Sigmoid colon (tissue), 7 donors: ENCODE results near the gene RANBP17. TPM values are rescaled to one million over a fixed set of nuclear protein-coding genes. Genes with fewer than 3 reads are reported as not detected.
"Not testable (repeated sequence)": the region's sequence is repeated elsewhere in the genome, so short reads cannot be mapped to it uniquely, and the experiment has no call there.

Experiments used
- DNase-seq: peaks from one replicate; pipeline ENCODE4 v3.0.0-alpha.2; 2019
- H3K27ac ChIP-seq, 4 donors: fragments of 200-600 bp; sonication (generic); one replicate each; pipeline ENCODE4 v1.5.1; 2016 to 2019; ENCODE audit warnings: mild to moderate bottlenecking in 1 of 4
- H3K27me3 ChIP-seq, 3 donors: fragments of 200-600 bp; sonication (generic); one replicate each; pipeline ENCODE4 v1.5.1; 2019; ENCODE audit warnings: mild to moderate bottlenecking in 1 of 3
- H3K36me3 ChIP-seq, 4 donors: fragments of 200-600 bp; sonication (generic); one replicate each; pipeline ENCODE4 v1.5.1; 2016 to 2019
- H3K4me1 ChIP-seq, 4 donors: fragments of 200-600 bp; sonication (generic); one replicate each; pipeline ENCODE4 v1.5.1; 2017 to 2019
- H3K4me3 ChIP-seq, 4 donors: fragments of 200-600 bp; sonication (generic); one replicate each; pipeline ENCODE4 v1.5.1; 2017 to 2019; ENCODE audit warnings: mild to moderate bottlenecking in 2 of 4, moderate library complexity in 1 of 4
- H3K9me3 ChIP-seq, 4 donors: fragments of 200-600 bp in 3 of 4; sonication (generic) in 3 of 4; one replicate each; pipeline versions ENCODE4 v1.5.1 to v1.6.1; 2013 to 2019
- EP300 ChIP-seq, 4 donors: sonication (generic); formaldehyde crosslinking; IDR thresholded peaks; one replicate each; pipeline ENCODE4 v1.6.1; 2017; ENCODE audit warnings: antibody characterized with exemption in 4 of 4
- POLR2A ChIP-seq, 2 donors: fragments of 450-650 bp; IDR thresholded peaks; one replicate each; pipeline ENCODE4 v1.6.1; 2016; ENCODE audit warnings: antibody characterized with exemption in 2 of 2, mild to moderate bottlenecking in 2 of 2, moderate library complexity in 2 of 2
- POLR2AphosphoS5 ChIP-seq, 4 donors: sonication (generic); formaldehyde crosslinking; IDR thresholded peaks; one replicate each; pipeline ENCODE4 v1.6.1; 2017; ENCODE audit warnings: antibody characterized with exemption in 4 of 4
- WGBS, 2 donors: extraction: QIAGEN DNeasy Blood & Tissue Kit; methylation state at CpG; one replicate each; pipeline ENCODE4 v1.1.7; 2013; 5-methylcytosine and 5-hydroxymethylcytosine counted together
- intact Hi-C: fragments of 100-400 bp; cut with DNase I; formaldehyde crosslinking; loops from one replicate; pipeline ENCODE4 v1.15.1; 2023
- polyA plus RNA-seq, 3 donors: library from polyadenylated mRNA; stranded (reverse); fragments of 200-250 nt; gene quantifications; one replicate each; pipeline ENCODE4 v1.2.3, GENCODE V29; 2013
- total RNA-seq, 4 donors: library from RNA; depleted of rRNA; stranded (reverse); fragments of >200 nt; gene quantifications; one replicate each; pipeline ENCODE4 v1.1.0, GENCODE V29; 2016
- TF ChIP-seq, protein P1 (sequence below), 4 experiments: fragments of 450-650 bp in 3 of 4; fragments of 200-600 bp in 1 of 4; IDR thresholded peaks; one replicate each; pipeline ENCODE4 v1.5.1; 2016 to 2019; ENCODE audit warnings: antibody characterized with exemption in 4 of 4, mild to moderate bottlenecking in 3 of 4, moderate library complexity in 2 of 4
- donor health status: healthy with polysubstance abuse.
- donor health status: Bipolar disorder and iron deficiency.
- donor health status: healthy.

Gene RANBP17
- total and polyA plus RNA-seq, 7 donors: 0.23 to 25.8 (median 11.4) TPM

GRCh38 chr5:171288066-171288465 lies 426.2 kb downstream of the RANBP17 start:
- H3K9me3 ChIP-seq: no peaks in the 10 kb centered on the region
- WGBS, 2 donors: 89 to 90% methylated on average over 2 of the region's 2 CpGs
- TF ChIP-seq, protein P1, sequence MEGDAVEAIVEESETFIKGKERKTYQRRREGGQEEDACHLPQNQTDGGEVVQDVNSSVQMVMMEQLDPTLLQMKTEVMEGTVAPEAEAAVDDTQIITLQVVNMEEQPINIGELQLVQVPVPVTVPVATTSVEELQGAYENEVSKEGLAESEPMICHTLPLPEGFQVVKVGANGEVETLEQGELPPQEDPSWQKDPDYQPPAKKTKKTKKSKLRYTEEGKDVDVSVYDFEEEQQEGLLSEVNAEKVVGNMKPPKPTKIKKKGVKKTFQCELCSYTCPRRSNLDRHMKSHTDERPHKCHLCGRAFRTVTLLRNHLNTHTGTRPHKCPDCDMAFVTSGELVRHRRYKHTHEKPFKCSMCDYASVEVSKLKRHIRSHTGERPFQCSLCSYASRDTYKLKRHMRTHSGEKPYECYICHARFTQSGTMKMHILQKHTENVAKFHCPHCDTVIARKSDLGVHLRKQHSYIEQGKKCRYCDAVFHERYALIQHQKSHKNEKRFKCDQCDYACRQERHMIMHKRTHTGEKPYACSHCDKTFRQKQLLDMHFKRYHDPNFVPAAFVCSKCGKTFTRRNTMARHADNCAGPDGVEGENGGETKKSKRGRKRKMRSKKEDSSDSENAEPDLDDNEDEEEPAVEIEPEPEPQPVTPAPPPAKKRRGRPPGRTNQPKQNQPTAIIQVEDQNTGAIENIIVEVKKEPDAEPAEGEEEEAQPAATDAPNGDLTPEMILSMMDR (IDR thresholded peaks at IDR 0.05): no peak
- TF ChIP-seq EP300 (IDR thresholded peaks at IDR 0.05) (no peak), POLR2AphosphoS5 (IDR thresholded peaks at IDR 0.05) (no peak), POLR2A (IDR thresholded peaks at IDR 0.05) (no peak)
- H3K4me1 ChIP-seq: no peaks in the 10 kb centered on the region
- no peaks in the 10 kb centered on the region for H3K36me3 ChIP-seq
- no peaks in the 10 kb centered on the region for H3K27me3 ChIP-seq
- intact Hi-C loops: no loop called here
- no peak overlapping the region for H3K4me3 ChIP-seq
- no peak overlapping the region for H3K27ac ChIP-seq
- DNase-seq: no peak

DNA sequence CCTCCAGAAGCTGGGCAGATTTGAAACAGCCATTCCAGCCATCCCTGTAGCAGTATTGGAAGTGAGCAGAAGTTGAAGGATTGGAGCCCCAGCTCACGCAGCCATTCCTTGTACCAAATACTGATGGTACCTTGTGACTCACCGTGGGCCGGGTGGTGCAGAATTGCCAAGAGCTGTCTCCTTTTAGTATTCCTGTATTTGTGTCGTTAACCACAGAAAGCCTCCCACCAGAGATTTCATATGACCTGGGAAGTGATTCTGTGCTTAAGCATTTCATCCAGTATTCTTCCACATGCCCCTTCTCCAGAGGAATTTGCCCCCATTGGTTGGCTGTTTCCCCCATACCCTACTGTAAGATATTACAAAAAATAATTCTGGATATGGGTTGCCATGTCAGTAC lies 429.6 kb downstream of the RANBP17 start:
- Histone ChIP-seq H3K4me1 (no peaks in the 10 kb centered on the region), H3K4me3 (no peak overlapping the region), H3K36me3 (no peaks in the 10 kb centered on the region), H3K27me3 (no peaks in the 10 kb centered on the region), H3K9me3 (no peaks in the 10 kb centered on the region), H3K27ac (no peak overlapping the region)
- WGBS, 2 donors: 96 to 97% methylated on average over 4 of the region's 4 CpGs
- no peak for DNase-seq
- TF ChIP-seq EP300 (IDR thresholded peaks at IDR 0.05) (no peak), POLR2AphosphoS5 (IDR thresholded peaks at IDR 0.05) (no peak)
- TF ChIP-seq, protein P1 (IDR thresholded peaks at IDR 0.05): no peak
- intact Hi-C loops: no loop called here

- Histone ChIP-seq H3K4me3 (no peak overlapping the region), H3K9me3 (no peaks in the 10 kb centered on the region), H3K27ac (no peak overlapping the region), H3K36me3 (no peaks in the 10 kb centered on the region), H3K27me3 (no peaks in the 10 kb centered on the region), H3K4me1 (no peaks in the 10 kb centered on the region)
- intact Hi-C loops: no loop called here
- TF ChIP-seq POLR2A (IDR thresholded peaks at IDR 0.05) (no peak), POLR2AphosphoS5 (IDR thresholded peaks at IDR 0.05) (no peak), EP300 (IDR thresholded peaks at IDR 0.05) (no peak)
- TF ChIP-seq, protein P1 (IDR thresholded peaks at IDR 0.05): no peak
- 10 to 65% methylated on average over 1 of the region's 1 CpG for WGBS, 2 donors
- DNase-seq: no peak
Observed at GRCh38 chr5:171295299-171295698, 433.5 kb downstream of the RANBP17 start.

DNA sequence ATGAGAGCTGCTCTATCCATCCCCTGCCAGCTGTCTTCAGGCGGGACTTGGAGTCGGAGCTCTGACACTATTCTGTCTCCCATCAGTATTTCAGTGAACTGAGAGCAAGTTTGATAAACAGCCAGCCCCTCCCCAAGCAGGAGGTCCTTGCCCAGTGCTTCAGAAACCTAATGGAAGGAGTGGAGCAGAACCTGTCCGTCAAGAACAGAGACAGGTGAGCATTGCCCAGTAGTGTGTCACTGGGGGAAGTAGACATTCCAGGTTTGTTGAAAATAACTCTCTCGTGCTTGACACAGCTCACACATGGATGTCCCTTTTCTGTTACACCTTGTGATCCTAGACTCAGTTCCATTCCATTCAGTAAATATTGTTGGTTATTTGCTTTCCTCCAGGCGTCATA lies 434.0 kb downstream of the RANBP17 start:
- intact Hi-C loops: no loop called here
- no peak overlapping the region for H3K4me3 ChIP-seq
- WGBS, 2 donors: 84 to 93% methylated on average over 5 of the region's 5 CpGs

DNA sequence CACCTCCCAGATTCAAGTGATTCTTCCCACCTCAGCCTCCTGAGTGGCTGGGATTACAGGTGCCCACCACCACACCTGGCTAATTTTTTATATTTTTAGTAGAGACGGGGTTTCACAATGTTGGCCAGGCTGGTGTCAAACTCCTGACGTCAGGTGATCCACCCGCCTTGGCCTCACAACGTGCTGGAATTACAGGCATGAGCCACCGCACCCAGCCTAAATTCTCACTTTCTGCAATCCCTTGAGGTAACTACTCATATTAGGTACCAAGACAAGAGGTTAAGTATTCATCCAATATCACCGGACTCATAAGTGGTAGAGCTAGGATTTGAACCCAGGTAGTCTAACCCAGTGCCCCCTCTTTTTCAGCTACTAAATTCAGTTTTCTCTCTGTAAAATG lies 436.1 kb downstream of the RANBP17 start:
- H3K4me3 ChIP-seq, H3K27me3 ChIP-seq, H3K36me3 ChIP-seq, H3K4me1 ChIP-seq, intact Hi-C loops, H3K27ac ChIP-seq, H3K9me3 ChIP-seq, DNase-seq: not testable (repeated sequence)
- WGBS, 2 donors: 95 to 97% methylated on average over 6 of the region's 6 CpGs

More for the DNA sequence above, 434.0 kb downstream of the RANBP17 start:
- Histone ChIP-seq H3K9me3 (no peaks in the 10 kb centered on the region), H3K27me3 (no peaks in the 10 kb centered on the region), H3K4me1 (no peaks in the 10 kb centered on the region), H3K27ac (no peak overlapping the region), H3K36me3 (no peaks in the 10 kb centered on the region)
- no peak for DNase-seq
- TF ChIP-seq POLR2AphosphoS5 (IDR thresholded peaks at IDR 0.05) (no peak), EP300 (IDR thresholded peaks at IDR 0.05) (no peak), POLR2A (IDR thresholded peaks at IDR 0.05) (no peak)
- TF ChIP-seq, protein P1 (IDR thresholded peaks at IDR 0.05): no peak
